ENCODE measurements around the gene STIM1.

The STIM1 gene

DNA sequence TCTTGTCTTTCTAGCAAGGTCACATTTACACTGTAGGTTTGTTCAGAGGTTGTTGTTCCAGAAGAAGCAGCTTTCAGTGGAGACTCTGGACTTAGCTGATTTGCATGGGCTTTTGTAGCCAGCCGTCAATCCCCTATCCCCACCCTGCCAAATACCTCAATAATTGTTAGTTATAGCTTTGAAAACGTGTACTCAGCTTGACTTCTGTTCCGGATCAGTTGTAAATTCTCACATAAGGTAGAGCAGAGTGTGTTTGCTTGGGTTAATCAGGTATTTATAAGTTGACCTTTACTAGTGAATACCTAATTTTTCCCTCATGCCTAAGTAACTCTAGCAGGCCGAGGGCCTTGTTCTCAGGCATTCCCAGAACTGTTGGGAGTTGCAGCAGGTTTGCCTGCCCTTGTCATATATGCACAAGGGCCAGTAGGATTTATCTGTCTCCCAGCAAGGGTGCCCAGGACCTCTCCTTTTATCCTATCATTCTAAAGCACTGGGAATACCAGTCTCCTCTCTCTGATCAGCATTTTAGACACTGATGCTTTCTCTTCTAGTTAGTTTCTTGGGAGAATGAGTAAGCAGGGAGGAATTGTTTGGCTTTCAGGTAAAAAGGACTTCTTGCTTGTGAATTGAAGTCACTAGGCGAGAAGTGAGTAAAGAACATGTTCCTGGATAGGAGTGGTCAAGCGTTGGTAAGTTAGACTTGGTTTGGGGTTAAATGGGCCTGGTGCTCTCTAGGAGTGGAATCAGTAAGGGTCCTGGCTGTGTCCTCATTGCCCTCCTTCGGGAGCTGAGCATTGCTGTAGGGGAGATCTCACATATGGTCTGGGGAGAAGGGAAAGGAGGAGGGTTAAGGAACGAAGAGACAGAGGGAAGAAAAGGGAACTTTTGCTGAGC is 22.1 kb downstream of the STIM1 start:
- no peak for DNase-seq (ENCODE audit: low spot score)
- no peak overlapping the region for H3K27ac ChIP-seq
- ChIA-PET POLR2A (ENCODE audit: low non-redundant PET) (no interaction called here), CTCF (interaction anchor here (0.7 to 1.5 kb wide), 3 partner anchors 23 to 196 kb away, joined by 3 to 5 read pairs (median 4); no protein-coding TSS in a partner anchor)
- TF ChIP-seq, protein P1, sequence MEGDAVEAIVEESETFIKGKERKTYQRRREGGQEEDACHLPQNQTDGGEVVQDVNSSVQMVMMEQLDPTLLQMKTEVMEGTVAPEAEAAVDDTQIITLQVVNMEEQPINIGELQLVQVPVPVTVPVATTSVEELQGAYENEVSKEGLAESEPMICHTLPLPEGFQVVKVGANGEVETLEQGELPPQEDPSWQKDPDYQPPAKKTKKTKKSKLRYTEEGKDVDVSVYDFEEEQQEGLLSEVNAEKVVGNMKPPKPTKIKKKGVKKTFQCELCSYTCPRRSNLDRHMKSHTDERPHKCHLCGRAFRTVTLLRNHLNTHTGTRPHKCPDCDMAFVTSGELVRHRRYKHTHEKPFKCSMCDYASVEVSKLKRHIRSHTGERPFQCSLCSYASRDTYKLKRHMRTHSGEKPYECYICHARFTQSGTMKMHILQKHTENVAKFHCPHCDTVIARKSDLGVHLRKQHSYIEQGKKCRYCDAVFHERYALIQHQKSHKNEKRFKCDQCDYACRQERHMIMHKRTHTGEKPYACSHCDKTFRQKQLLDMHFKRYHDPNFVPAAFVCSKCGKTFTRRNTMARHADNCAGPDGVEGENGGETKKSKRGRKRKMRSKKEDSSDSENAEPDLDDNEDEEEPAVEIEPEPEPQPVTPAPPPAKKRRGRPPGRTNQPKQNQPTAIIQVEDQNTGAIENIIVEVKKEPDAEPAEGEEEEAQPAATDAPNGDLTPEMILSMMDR (conservative IDR thresholded peaks at IDR 0.05; ENCODE audit: low read depth) = no peak

DNA sequence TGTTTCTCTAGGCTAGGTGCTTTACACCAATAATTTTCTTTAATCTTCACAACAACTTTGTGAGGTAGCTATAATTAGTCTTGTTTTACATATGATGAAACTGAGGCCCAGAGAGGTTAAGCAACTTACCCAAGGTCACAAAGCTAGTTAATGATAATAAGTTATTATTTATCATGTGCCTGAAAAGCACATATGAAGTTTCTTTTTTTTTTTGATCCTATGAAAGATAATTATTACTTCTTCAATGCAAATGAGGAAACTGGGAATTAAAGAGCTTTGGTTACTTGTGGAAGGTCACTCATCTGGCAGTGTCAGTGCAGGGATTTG is 22.8 kb downstream of the STIM1 start:
- DNase-seq (ENCODE audit: low spot score) = no peak
- no peak overlapping the region for H3K27ac ChIP-seq
- ChIA-PET CTCF (interaction anchor here (0.7 kb wide), 1 partner anchor 195 kb away, joined by 5 read pairs; no protein-coding TSS in a partner anchor), POLR2A (ENCODE audit: low non-redundant PET) (no interaction called here)
- TF ChIP-seq, protein P1 (conservative IDR thresholded peaks at IDR 0.05; ENCODE audit: low read depth) = no peak

DNA sequence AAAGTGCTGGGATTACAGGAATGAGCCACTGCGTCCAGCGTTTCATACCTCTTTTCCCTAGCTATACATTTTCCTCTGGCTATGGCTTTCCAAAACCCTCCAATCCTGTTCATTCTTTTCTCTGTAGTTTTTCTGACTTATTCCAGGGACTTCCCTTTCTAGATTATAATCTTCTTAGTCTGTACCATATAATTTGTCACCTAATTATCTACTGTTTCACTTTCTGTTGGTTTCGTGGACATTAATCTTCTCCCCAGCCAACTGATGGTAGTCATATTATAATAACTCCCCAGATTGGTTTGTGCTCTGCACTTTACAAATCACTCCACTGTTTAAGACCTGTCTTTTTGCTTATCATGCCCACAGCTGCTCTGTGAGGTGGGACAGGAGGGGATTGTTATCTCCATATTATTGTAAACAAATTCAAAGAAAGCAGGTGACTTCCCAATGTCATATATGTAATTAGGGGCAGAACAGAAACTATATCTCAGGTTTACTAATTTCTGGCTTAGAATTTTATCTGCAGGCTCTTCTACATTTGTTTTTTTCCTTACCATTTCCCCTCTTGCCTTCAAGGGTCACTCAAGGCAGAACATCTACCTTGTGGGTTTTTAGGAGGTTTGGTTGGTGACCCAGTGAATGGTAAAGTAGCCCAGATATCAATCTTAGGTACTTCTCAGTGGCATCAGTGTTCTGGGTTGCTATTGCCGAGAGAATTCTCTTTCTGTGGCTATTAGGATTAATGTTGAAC is 23.9 kb downstream of the STIM1 start:
- no peak overlapping the region for H3K27ac ChIP-seq
- no peak for DNase-seq (ENCODE audit: low spot score)
- TF ChIP-seq, protein P1 (conservative IDR thresholded peaks at IDR 0.05; ENCODE audit: low read depth) = no peak
- ChIA-PET CTCF (no interaction called here), POLR2A (ENCODE audit: low non-redundant PET) (no interaction called here)

DNA sequence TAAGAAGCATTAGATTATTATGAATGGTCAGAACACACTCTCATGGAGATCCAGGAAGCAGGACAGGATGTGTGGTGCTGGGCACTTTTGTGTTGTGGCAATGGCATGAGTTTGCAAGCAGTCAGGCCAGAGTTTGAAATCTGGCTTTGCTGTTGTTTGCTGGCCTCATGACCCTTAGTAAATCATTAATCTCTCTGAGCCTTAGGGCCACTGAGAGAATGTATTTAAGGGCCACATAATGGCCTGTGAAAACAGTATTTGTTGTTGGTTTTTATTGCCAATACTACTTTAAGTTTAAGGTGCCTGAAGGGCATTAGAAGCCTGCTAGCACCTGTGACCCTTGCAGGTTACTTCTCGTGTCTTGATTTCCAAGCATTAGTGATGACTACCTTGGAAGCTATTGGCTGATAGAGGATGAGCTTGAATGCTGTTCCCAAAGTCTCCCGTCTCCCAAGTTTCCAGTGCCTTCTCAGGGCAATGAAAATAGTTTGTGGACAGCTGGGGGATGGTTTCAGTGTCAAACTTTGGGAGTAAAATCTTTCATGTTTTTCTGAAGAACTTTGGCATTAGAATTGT is 24.6 kb downstream of the STIM1 start:
- POLR2A ChIA-PET (ENCODE audit: low non-redundant PET) = no interaction called here
- DNase-seq (ENCODE audit: low spot score) = no peak
- CTCF ChIA-PET = interaction anchor here (1.2 kb wide), 1 partner anchor 17 kb away, joined by 3 read pairs; no protein-coding TSS in a partner anchor
- H3K27ac ChIP-seq = no peak overlapping the region
- TF ChIP-seq, protein P1 (conservative IDR thresholded peaks at IDR 0.05; ENCODE audit: low read depth) = no peak

DNA sequence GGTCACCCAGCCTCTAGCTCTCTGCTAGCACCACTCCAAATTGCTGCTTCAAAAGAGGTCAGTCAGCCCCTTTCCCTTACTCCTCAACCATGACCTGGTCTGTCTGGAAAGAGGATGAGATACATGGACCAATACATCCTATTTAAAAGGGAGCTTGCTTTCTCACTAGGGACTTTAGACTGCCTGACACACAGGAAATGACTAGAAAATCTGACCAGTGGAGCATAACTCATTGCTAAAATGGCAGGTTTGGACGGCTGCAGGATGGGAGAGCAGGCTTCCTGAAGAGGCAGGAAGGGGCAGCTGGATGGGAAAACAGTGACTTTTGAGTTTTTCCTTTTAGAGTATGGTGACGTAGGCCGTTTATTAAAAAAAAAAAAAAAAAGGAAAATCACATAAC is 25.3 kb downstream of the STIM1 start:
- CTCF ChIA-PET = interaction anchor here (0.7 to 1.2 kb wide), 2 partner anchors 16 to 192 kb away, joined by 3 read pairs; no protein-coding TSS in a partner anchor
- DNase-seq (ENCODE audit: low spot score) = no peak
- H3K27ac ChIP-seq = no peak overlapping the region
- TF ChIP-seq, protein P1 (conservative IDR thresholded peaks at IDR 0.05; ENCODE audit: low read depth) = no peak
- POLR2A ChIA-PET (ENCODE audit: low non-redundant PET) = no interaction called here

DNA sequence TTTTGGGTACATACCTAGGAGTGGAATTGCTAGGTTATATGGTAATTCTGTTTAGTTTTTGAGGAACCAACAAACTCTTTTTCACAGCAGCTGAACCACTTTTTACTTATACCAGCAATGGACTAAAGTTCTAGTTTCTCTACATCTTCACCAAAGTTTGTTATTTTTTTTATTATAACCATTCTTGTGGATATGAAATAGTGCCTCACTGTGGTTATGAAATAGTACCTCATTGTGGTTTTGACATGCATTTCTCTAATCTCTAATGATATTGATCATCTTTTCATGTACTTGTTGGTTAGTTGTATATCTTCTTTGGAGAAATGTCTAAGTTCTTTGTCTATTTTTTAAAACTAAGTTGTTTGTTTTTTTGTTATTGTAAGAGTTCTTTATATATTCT is 27.2 kb downstream of the STIM1 start:
- TF ChIP-seq, protein P1 (conservative IDR thresholded peaks at IDR 0.05; ENCODE audit: low read depth) = no peak
- CTCF ChIA-PET = no interaction called here
- no peak overlapping the region for H3K27ac ChIP-seq
- POLR2A ChIA-PET (ENCODE audit: low non-redundant PET) = no interaction called here
- DNase-seq (ENCODE audit: low spot score) = no peak
